GOT3 (cell line): ENCODE results near the gene KMO.

Experiments
- DNase-seq: peaks from one replicate; lab custom pipeline; 2025; ENCODE audit warnings: mixed read lengths; lab: John Stamatoyannopoulos, UW

KMO gene

DNA sequence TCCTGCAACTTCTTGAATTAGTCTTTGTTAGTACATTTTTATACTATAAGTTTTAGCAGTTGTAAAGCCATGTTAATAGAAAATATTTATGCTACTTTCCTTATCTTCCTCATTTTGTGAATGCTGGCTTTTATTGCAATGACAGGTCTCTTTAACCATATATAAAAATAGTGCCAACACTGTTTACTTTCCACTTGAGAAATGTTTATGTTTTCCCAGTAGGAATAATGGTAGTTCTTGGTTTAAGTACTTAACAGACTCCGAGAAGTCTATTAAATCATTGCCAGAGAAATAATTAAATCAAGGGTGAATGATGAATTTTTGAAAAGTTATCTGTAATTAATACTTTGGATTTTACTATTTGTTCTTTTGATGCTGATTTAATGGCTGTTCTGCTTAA lies 98.3 kb downstream of the KMO start:
- DNase-seq, result no peak

DNA sequence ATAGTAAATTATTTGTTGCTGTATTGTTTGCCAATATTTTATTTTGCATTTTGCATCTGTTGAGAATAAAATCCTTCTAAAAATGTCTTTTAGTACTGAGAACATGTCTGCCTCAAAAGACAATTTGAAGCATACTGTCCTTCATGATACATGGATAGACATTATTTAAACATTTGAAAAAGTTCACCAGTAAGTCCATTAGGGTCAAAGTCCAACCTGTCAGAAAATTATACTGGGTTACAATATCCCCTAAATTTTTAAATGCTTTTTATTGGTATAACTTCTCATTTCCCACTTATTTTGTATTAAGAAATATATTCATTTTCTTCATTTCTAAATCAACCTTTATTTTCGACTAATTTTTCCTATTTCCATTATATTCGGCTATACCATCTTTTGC lies 98.7 kb downstream of the KMO start:
- no peak for DNase-seq

DNA sequence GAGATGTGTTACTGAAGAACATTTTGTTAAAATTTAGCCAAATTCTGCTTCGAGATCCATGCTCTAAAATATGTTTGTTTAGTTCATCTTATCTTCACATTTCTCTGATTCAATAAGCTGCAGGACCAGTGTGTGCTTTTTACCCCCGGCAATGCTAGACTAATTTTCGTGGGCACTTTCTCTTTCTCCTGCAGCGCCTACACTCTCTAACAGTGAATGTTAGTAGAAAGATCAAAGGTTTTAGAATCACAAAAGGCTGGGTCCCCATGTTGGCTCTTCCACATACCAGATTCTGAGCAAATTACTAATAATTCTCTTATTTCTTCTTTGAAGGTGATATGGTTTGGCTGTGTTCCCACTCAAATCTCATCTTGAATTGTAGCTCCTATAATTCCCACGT lies 99.5 kb downstream of the KMO start:
- DNase-seq, result no peak

GRCh38 chr1:241632987-241633386 lies 100.8 kb downstream of the KMO start:
- DNase-seq, result no peak

- DNase-seq, result no peak
These were observed 103.5 kb downstream of the KMO start for GRCh38 chr1:241635556-241636152.

GRCh38 chr1:241636291-241636690 lies 104.1 kb downstream of the KMO start:
- no peak for DNase-seq

DNA sequence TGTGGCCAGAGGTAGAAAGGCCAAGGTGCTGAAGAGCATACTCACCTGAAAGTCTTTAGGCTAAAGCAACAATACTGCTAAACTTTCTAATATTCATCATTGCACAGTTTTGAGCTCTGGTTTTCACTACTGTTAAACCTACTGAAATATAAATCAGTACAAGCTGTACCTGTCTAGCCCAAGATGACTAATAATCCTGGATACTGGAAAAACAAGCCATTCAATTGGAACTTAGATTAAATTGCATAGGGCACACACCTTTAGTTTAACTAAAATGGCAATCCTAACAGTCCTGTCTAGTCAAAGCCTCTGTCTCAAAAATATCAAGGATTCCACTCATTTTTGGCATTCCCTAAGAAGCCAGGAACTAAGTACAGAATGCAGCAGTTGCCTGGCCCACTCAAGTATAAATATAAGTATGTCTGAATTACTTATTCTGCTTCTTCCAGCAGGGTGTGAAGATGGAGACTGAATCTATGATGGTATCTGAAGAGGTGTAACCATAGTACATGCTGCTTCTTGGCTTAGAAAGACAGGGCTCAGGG lies 104.9 kb downstream of the KMO start:
- DNase-seq, result no peak

- DNase-seq, result no peak
These were observed 105.4 kb downstream of the KMO start for GRCh38 chr1:241637604-241638003.

DNA sequence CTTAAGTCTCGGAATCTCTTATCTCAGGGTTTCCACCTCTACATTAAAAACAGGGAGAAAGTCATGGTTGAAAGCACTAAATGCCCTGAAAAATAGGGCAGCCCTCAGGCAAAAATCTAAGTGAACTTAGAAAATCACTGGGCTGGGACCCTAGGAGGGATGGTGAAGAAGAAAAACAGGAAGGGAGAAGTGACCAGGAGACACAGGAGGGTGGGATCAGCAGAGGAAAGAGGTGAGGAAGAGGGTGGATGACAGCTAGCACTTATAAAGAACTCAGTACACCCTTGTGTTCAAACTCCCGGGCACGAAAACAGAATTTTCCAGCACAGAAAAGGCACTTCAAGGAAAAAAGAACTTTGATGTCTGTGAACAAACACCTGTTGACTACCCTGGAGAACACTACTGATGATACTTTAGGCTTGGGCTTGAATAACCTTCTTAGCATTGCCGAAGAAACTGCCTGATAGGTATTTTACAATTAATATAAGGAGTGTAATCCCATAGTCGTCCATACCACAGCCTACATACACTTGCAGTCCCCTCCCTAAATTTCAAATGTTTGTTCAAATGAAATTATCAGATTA lies 106.0 kb downstream of the KMO start:
- no peak for DNase-seq

- DNase-seq, result no peak
These were observed 106.9 kb downstream of the KMO start for GRCh38 chr1:241638909-241639622.

DNA sequence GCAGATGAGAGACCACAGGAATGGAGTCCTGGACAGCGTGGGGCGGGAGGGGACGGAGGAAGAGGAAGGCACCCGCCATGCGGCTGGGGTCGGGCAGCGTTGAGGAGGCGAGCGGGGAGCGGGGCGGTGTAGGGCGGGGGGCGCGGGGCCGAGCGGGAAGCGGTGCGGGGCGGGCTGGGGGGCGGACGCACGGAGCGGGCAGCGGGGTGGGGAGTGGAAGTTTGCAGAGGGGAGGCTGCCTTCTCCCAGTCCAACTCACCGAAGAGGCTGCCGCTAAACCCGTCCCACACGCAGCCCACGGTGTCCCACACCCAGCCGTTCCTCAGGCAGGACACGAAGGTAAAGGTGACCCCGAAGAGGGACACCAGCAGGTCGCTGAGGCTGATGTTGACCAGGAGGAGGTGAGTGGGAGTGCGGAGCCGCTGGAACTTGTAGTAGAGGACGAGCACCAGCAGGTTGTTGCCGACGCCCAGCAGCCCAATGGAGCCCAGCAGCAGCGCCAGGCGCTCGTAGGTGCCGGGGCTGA lies 107.5 kb downstream of the KMO start:
- no peak for DNase-seq

DNA sequence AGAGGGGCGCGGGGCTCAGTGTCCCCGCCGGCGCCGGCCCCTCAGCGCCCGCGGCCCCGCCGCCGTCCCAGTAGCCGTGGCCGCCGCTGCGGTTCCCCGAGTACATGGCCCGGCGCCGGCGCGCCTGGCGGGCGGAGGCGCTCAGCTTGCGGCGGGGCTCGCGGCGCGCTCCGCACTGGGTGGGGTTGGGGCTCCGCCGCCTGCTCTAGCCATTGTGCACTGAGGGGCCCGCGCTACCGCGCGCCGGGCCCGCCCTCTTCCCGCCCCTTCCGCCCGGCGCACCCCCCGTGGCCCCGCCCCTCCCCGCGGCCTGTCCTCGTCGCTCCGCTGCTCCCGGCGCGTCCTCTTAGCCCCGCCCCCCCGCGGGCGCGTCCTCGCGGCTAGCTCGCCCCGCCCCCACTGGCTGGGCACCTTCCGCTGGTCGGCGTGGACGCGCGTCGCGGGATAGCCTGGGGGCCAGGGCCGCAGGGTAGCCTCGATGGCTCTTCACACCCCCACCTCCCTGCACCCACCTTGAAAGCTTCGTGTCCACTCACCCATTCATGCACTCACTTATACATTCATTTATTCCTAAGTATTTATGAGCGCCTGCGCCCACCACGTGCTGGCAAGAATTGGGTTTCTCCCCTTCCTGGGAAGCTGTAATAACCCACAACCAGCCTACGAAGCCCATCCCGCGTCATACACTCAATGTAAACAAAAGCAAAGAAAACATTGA lies 108.1 kb downstream of the KMO start, which contains the start of the genes CHML and OPN3:
TSS of gene CHML (minus strand) at position 221 of the 718 bp plus-strand sequence. CDS start 4,603 bp downstream, outside the sequence.
TSS of gene OPN3 (minus strand) at position 221 of the 718 bp plus-strand sequence. CDS start at position 106, 115 bp downstream.
- peak; percentile 80 for DNase-seq

GRCh38 chr1:241640867-241641622 lies 108.9 kb downstream of the KMO start:
- DNase-seq, result no peak

GRCh38 chr1:241641773-241642592 lies 109.8 kb downstream of the KMO start:
- no peak for DNase-seq

DNA sequence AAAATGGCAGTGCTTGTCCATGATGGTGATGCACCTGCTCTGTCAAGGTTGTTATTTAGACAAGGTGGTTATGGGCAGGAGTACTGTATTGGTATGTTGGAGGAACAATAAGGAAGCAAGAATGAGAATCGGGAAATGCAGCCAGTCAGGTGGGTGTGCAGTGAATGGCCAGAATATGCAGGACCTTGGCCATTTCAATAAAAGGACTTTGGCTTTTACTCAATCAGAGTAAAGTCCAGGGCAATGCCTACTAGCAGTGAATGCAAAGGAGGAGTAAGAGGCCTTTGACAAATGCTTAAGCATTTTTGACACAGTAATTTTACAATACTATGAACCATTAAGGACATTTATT lies 110.4 kb downstream of the KMO start:
- DNase-seq, result no peak

GRCh38 chr1:241644259-241644658 lies 112.1 kb downstream of the KMO start:
- no peak for DNase-seq

GRCh38 chr1:241645199-241645598 lies 113.0 kb downstream of the KMO start:
- no peak for DNase-seq
